Measurements from ENCODE around the gene RBM44. TPM values are rescaled to one million over a fixed set of nuclear protein-coding genes. Genes with fewer than 3 reads are reported as not detected.

The RBM44 gene
- total and polyA plus RNA-seq, 10 donors = 0.29 to 3.1 (median 1.5) TPM

DNA sequence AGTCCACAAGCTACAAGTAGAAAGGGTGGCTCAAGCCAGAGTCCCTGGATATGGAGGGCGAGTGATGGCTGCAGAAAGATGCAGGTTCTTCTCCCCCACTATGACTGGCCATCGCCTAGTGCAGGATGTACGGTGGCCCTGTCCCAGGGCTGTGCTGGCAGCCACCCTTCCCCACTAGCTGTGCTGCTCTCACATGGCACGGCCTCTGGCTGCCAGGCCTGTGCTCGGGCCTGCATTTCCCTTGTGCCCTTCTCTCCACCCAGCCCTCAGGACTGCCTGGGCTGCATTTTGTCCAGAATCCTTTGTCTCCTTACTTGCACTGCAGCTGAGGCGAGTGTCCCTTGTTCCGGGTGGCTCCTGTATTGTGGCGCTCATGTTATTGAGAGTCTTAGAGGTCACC, 59.2 kb downstream of the RBM44 start:
- TF ChIP-seq POLR2A (IDR thresholded peaks at IDR 0.05) (no peak), POLR2AphosphoS5 (IDR thresholded peaks at IDR 0.05) (no peak)
- TF ChIP-seq, protein P1, sequence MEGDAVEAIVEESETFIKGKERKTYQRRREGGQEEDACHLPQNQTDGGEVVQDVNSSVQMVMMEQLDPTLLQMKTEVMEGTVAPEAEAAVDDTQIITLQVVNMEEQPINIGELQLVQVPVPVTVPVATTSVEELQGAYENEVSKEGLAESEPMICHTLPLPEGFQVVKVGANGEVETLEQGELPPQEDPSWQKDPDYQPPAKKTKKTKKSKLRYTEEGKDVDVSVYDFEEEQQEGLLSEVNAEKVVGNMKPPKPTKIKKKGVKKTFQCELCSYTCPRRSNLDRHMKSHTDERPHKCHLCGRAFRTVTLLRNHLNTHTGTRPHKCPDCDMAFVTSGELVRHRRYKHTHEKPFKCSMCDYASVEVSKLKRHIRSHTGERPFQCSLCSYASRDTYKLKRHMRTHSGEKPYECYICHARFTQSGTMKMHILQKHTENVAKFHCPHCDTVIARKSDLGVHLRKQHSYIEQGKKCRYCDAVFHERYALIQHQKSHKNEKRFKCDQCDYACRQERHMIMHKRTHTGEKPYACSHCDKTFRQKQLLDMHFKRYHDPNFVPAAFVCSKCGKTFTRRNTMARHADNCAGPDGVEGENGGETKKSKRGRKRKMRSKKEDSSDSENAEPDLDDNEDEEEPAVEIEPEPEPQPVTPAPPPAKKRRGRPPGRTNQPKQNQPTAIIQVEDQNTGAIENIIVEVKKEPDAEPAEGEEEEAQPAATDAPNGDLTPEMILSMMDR (IDR thresholded peaks at IDR 0.05 in 8 of 11, conservative IDR thresholded peaks at IDR 0.05 in 3 of 11) = no peak
- 80 to 94% (median 89%) methylated on average over 8 of the region's 8 CpGs for WGBS, 5 donors
- H3K4me1 ChIP-seq = peaks cover 0 to 27% (median 17%) of the 10 kb centered on the region in 6 donors
- H3K36me3 ChIP-seq = no peaks in the 10 kb centered on the region
- no peak overlapping the region for H3K4me3 ChIP-seq
- intact Hi-C loops (cut with DNase I; ENCODE audit: low total_unique reads) = loop anchor here (2.0 kb wide), 1 partner anchor 407 kb away; no protein-coding TSS in a partner anchor
- peaks cover 0 to 49% (median 11%) of the 10 kb centered on the region in 7 donors for H3K27me3 ChIP-seq (replicated peaks in 1 of 7)
- no peak for DNase-seq
- no peaks in the 10 kb centered on the region for H3K9me3 ChIP-seq
- H3K27ac ChIP-seq = no peak overlapping the region

DNA sequence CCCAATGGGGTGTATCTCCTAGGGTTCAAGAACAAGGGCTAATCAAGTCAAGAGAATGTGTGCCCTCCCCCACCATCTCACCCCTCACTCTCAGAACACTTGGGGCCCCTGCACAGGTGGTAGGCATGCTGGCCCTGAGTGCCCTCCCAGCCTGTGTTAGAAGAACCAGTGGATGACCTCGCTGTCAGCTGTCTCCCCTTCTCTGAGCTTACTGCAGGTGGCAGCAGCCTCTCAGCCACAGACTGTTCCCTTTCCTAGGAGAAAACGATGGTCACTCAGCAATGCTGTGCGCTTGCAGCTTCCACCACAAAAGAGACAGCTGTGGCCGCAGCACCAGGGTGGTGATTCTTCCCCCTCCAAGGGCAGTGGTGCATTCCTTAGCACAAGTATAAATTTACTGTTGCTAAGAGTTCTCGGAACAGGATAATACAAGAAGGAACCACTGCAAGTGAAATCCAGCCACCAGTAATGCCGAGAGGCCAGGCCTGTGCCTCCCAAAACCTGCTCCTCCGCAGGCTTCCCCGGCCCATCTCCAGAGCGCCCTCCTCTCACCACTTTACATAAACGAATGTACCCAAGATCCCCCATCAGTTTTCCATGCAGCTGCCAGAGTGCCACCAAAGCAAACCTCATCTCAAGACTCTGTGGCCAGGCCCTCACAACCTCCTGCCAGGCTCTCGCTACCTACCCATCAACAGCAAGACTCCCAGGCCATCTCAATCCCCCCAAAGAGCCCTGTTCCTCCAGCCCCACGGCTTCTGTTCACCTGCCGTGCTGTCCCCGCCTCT, 59.9 kb downstream of the RBM44 start:
- DNase-seq = peak; percentile 78

DNA sequence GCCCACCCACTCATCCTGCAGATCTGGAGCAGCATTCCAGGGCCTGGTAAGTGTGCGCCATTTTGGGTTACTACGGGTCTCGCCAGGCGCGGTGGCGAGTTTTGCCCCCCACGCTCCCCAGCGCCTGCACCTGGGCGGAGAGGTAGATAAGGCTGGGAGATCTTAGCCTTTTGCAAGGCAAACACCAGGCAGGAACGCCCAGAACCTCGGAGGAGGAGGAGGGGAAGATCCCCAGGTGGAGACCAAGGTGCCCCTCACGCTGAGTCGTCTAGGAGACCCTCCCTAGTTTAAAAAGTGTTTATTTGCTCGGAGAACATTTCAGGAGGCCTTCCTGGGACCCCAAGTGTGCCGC, 60.5 kb downstream of the RBM44 start:
- H3K4me3 ChIP-seq = peak overlapping the region in 2 of 8 donors; percentile 47 to 66
- no peak for TF ChIP-seq POLR2AphosphoS5 (IDR thresholded peaks at IDR 0.05)
- TF ChIP-seq, protein P1 (IDR thresholded peaks at IDR 0.05 in 8 of 11, conservative IDR thresholded peaks at IDR 0.05 in 3 of 11) = no peak
- no peak for TF ChIP-seq POLR2A (IDR thresholded peaks at IDR 0.05)
- peak; percentile 54 for DNase-seq
- peaks cover 0 to 27% (median 17%) of the 10 kb centered on the region in 6 donors for H3K4me1 ChIP-seq
- no peak overlapping the region for H3K27ac ChIP-seq
- H3K36me3 ChIP-seq = no peaks in the 10 kb centered on the region
- intact Hi-C loops (cut with DNase I; ENCODE audit: low total_unique reads) = loop anchor here (2.0 kb wide), 1 partner anchor 406 kb away; no protein-coding TSS in a partner anchor
- peaks cover 0 to 59% (median 11%) of the 10 kb centered on the region in 7 donors for H3K27me3 ChIP-seq (replicated peaks in 1 of 7)
- no peaks in the 10 kb centered on the region for H3K9me3 ChIP-seq
- 63 to 69% (median 65%) methylated on average over 13 to 15 of the region's 15 CpGs for WGBS, 5 donors

More for the DNA sequence above, 59.9 kb downstream of the RBM44 start:
- intact Hi-C loops (cut with DNase I; ENCODE audit: low total_unique reads) = loop anchor here (2.0 kb wide), 1 partner anchor 406 kb away; no protein-coding TSS in a partner anchor
- H3K27ac ChIP-seq = no peak overlapping the region
- peak overlapping the region in 1 of 8 donors; percentile 66 for H3K4me3 ChIP-seq
- no peaks in the 10 kb centered on the region for H3K9me3 ChIP-seq
- 53 to 69% (median 66%) methylated on average over 13 to 14 of the region's 14 CpGs for WGBS, 5 donors
- H3K36me3 ChIP-seq = no peaks in the 10 kb centered on the region
- TF ChIP-seq, protein P1 (IDR thresholded peaks at IDR 0.05 in 8 of 11, conservative IDR thresholded peaks at IDR 0.05 in 3 of 11) = peak; percentile 22 to 76 (median 61)
- TF ChIP-seq POLR2A (IDR thresholded peaks at IDR 0.05) (no peak), POLR2AphosphoS5 (IDR thresholded peaks at IDR 0.05) (peak in 1 of 3 donors; percentile 55)
- peaks cover 0 to 27% (median 17%) of the 10 kb centered on the region in 6 donors for H3K4me1 ChIP-seq
- H3K27me3 ChIP-seq (replicated peaks in 1 of 7) = peaks cover 0 to 54% (median 11%) of the 10 kb centered on the region in 7 donors

Measured in spleen (tissue), 11 donors.